Measurements from ENCODE around the gene SLC28A3. TPM values are rescaled to one million over a fixed set of nuclear protein-coding genes. Genes with fewer than 3 reads are reported as not detected.
A peak's percentile ranks its signal among the peaks of the same experiment; 100 is the strongest.

The SLC28A3 gene
- total RNA-seq, 1 experiment from 2014 or later, result not detected

GRCh38 chr9:84229191-84229590, 111.4 kb downstream of the SLC28A3 start (continued):
- TF ChIP-seq FOXK1 (CRISPR knock-in tag; IDR thresholded peaks at IDR 0.05) (no peak), NFYB (CRISPR knock-in tag; conservative IDR thresholded peaks at IDR 0.05; ENCODE audit: low read depth) (no peak), OVOL2 (CRISPR knock-in tag; IDR thresholded peaks at IDR 0.05; ENCODE audit: borderline replicate concordance) (no peak), ELF4 (CRISPR knock-in tag; IDR thresholded peaks at IDR 0.05; ENCODE audit: low read depth) (no peak), GRHL2 (CRISPR knock-in tag; IDR thresholded peaks at IDR 0.05; ENCODE audit: insufficient replicate concordance, severe bottlenecking) (no peak), ZNF317 (CRISPR knock-in tag; IDR thresholded peaks at IDR 0.05; ENCODE audit: borderline replicate concordance, low read depth) (no peak), EMX1 (CRISPR knock-in tag; IDR thresholded peaks at IDR 0.05) (no peak), ATF3 (CRISPR knock-in tag; conservative IDR thresholded peaks at IDR 0.05) (no peak)
- TF ChIP-seq, protein P1, sequence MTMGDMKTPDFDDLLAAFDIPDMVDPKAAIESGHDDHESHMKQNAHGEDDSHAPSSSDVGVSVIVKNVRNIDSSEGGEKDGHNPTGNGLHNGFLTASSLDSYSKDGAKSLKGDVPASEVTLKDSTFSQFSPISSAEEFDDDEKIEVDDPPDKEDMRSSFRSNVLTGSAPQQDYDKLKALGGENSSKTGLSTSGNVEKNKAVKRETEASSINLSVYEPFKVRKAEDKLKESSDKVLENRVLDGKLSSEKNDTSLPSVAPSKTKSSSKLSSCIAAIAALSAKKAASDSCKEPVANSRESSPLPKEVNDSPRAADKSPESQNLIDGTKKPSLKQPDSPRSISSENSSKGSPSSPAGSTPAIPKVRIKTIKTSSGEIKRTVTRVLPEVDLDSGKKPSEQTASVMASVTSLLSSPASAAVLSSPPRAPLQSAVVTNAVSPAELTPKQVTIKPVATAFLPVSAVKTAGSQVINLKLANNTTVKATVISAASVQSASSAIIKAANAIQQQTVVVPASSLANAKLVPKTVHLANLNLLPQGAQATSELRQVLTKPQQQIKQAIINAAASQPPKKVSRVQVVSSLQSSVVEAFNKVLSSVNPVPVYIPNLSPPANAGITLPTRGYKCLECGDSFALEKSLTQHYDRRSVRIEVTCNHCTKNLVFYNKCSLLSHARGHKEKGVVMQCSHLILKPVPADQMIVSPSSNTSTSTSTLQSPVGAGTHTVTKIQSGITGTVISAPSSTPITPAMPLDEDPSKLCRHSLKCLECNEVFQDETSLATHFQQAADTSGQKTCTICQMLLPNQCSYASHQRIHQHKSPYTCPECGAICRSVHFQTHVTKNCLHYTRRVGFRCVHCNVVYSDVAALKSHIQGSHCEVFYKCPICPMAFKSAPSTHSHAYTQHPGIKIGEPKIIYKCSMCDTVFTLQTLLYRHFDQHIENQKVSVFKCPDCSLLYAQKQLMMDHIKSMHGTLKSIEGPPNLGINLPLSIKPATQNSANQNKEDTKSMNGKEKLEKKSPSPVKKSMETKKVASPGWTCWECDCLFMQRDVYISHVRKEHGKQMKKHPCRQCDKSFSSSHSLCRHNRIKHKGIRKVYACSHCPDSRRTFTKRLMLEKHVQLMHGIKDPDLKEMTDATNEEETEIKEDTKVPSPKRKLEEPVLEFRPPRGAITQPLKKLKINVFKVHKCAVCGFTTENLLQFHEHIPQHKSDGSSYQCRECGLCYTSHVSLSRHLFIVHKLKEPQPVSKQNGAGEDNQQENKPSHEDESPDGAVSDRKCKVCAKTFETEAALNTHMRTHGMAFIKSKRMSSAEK (CRISPR knock-in tag; IDR thresholded peaks at IDR 0.05; ENCODE audit: borderline replicate concordance), result no peak
- TF ChIP-seq, protein P2, sequence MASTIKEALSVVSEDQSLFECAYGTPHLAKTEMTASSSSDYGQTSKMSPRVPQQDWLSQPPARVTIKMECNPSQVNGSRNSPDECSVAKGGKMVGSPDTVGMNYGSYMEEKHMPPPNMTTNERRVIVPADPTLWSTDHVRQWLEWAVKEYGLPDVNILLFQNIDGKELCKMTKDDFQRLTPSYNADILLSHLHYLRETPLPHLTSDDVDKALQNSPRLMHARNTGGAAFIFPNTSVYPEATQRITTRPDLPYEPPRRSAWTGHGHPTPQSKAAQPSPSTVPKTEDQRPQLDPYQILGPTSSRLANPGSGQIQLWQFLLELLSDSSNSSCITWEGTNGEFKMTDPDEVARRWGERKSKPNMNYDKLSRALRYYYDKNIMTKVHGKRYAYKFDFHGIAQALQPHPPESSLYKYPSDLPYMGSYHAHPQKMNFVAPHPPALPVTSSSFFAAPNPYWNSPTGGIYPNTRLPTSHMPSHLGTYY (CRISPR knock-in tag; IDR thresholded peaks at IDR 0.05), result no peak
- TF ChIP-seq, protein P3, sequence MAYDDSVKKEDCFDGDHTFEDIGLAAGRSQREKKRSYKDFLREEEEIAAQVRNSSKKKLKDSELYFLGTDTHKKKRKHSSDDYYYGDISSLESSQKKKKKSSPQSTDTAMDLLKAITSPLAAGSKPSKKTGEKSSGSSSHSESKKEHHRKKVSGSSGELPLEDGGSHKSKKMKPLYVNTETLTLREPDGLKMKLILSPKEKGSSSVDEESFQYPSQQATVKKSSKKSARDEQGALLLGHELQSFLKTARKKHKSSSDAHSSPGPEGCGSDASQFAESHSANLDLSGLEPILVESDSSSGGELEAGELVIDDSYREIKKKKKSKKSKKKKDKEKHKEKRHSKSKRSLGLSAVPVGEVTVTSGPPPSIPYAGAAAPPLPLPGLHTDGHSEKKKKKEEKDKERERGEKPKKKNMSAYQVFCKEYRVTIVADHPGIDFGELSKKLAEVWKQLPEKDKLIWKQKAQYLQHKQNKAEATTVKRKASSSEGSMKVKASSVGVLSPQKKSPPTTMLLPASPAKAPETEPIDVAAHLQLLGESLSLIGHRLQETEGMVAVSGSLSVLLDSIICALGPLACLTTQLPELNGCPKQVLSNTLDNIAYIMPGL (CRISPR knock-in tag; IDR thresholded peaks at IDR 0.05), result no peak

GRCh38 chr9:84228130-84228720, 112.3 kb downstream of the SLC28A3 start:
- ChIA-PET POLR2A (no interaction called here), CTCF (interaction anchor here (1.0 kb wide), 1 partner anchor 11 kb away, joined by 4 read pairs; no protein-coding TSS in a partner anchor)
- TF ChIP-seq ZNF317 (CRISPR knock-in tag; IDR thresholded peaks at IDR 0.05; ENCODE audit: borderline replicate concordance, low read depth) (no peak), ATF1 (CRISPR knock-in tag; IDR thresholded peaks at IDR 0.05) (no peak)
- DNase-seq (ENCODE audit: low spot score), result peak; percentile 17
- Mint-ChIP-seq H3K36me3 (peaks cover 2% of the 10 kb centered on the region; the same call in 1 of the 2 replicates), H3K27ac (no peak overlapping the region), H3K9me3 (peaks cover 2% of the 10 kb centered on the region), H3K27me3 (ENCODE audit: low read depth) (no peaks in the 10 kb centered on the region; the same call in 1 of the 2 replicates), H3K4me1 (peaks cover 34% of the 10 kb centered on the region), H3K4me3 (no peak overlapping the region)
- peak; percentile 89 for ATAC-seq

- ChIA-PET POLR2A (no interaction called here), CTCF (interaction anchor here (0.5 kb wide), 1 partner anchor 53 kb away, joined by 3 read pairs; no protein-coding TSS in a partner anchor)
- ATAC-seq, result no peak
- TF ChIP-seq, protein P4, sequence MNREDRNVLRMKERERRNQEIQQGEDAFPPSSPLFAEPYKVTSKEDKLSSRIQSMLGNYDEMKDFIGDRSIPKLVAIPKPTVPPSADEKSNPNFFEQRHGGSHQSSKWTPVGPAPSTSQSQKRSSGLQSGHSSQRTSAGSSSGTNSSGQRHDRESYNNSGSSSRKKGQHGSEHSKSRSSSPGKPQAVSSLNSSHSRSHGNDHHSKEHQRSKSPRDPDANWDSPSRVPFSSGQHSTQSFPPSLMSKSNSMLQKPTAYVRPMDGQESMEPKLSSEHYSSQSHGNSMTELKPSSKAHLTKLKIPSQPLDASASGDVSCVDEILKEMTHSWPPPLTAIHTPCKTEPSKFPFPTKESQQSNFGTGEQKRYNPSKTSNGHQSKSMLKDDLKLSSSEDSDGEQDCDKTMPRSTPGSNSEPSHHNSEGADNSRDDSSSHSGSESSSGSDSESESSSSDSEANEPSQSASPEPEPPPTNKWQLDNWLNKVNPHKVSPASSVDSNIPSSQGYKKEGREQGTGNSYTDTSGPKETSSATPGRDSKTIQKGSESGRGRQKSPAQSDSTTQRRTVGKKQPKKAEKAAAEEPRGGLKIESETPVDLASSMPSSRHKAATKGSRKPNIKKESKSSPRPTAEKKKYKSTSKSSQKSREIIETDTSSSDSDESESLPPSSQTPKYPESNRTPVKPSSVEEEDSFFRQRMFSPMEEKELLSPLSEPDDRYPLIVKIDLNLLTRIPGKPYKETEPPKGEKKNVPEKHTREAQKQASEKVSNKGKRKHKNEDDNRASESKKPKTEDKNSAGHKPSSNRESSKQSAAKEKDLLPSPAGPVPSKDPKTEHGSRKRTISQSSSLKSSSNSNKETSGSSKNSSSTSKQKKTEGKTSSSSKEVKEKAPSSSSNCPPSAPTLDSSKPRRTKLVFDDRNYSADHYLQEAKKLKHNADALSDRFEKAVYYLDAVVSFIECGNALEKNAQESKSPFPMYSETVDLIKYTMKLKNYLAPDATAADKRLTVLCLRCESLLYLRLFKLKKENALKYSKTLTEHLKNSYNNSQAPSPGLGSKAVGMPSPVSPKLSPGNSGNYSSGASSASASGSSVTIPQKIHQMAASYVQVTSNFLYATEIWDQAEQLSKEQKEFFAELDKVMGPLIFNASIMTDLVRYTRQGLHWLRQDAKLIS (CRISPR knock-in tag; IDR thresholded peaks at IDR 0.05; ENCODE audit: borderline replicate concordance), result no peak
- TF ChIP-seq, protein P1 (CRISPR knock-in tag; IDR thresholded peaks at IDR 0.05; ENCODE audit: borderline replicate concordance), result no peak
These were observed 114.4 kb downstream of the SLC28A3 start for GRCh38 chr9:84226126-84226525.

More at GRCh38 chr9:84226126-84226525, 114.4 kb downstream of the SLC28A3 start:
- DNase-seq (ENCODE audit: low spot score), result no peak
- Mint-ChIP-seq H3K27ac (no peak overlapping the region), H3K9me3 (peaks cover 22% of the 10 kb centered on the region), H3K36me3 (peaks cover 11% of the 10 kb centered on the region), H3K4me1 (peaks cover 31% of the 10 kb centered on the region), H3K4me3 (no peak overlapping the region), H3K27me3 (ENCODE audit: low read depth) (no peaks in the 10 kb centered on the region; the same call in 1 of the 2 replicates)

Data from WTC11 (cell line).